Measurements from ENCODE around the gene SH2D3A. TPM values are rescaled to one million over a fixed set of nuclear protein-coding genes. Genes with fewer than 3 reads are reported as not detected.
"Not testable (repeated sequence)": the region's sequence is repeated elsewhere in the genome, so short reads cannot be mapped to it uniquely, and the experiment has no call there.

SH2D3A gene
- polyA plus RNA-seq, 3 donors, result 0.45 to 14.4 (median 2.1) TPM

DNA sequence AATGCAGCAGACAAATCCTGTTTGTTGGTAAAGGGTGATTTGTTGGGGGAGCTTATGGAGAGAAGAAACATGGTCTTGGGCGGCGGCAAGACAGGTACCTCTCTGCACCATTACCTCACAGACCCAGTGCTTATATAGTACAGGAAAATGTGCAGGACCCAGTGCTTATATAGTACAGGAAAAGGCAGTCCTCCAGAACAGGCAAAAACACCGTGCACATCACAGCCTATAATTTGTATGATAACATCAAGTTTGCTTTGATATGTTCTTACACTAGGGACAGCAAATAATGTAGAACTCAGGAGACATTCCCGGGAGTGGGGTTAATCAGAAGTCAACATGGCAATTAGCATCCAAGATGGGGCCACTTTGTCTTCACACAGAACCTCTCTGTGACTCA lies 26.2 kb upstream of the SH2D3A start:
- no peak overlapping the region for H3K27ac ChIP-seq (ENCODE audit: low read depth, low read length)
- WGBS, 3 donors, result 69 to 78% (median 76%) methylated on average over 4 of the region's 4 CpGs

DNA sequence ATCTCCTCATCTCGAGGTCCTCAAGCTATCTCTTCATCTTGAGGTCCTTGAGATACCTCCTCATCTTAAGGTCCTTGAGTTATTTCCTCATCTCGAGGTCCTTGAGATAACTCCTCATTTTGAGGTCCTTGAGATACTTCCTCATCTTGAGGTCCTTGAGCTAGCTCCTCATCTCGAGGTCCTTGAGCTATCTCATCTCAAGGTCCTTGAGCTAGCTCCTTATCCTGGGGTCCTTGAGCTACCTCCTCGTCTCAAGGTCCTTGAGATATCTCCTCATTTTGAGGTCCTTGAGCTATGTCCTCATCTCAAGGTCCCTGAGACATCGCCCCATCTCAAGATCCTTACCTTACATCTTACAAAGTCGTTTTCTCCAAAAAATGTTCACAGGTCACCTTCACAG lies 24.0 kb upstream of the SH2D3A start:
- 62 to 72% (median 67%) methylated on average over 6 of the region's 6 CpGs for WGBS, 3 donors
- no peak overlapping the region for H3K27ac ChIP-seq (ENCODE audit: low read depth, low read length)

DNA sequence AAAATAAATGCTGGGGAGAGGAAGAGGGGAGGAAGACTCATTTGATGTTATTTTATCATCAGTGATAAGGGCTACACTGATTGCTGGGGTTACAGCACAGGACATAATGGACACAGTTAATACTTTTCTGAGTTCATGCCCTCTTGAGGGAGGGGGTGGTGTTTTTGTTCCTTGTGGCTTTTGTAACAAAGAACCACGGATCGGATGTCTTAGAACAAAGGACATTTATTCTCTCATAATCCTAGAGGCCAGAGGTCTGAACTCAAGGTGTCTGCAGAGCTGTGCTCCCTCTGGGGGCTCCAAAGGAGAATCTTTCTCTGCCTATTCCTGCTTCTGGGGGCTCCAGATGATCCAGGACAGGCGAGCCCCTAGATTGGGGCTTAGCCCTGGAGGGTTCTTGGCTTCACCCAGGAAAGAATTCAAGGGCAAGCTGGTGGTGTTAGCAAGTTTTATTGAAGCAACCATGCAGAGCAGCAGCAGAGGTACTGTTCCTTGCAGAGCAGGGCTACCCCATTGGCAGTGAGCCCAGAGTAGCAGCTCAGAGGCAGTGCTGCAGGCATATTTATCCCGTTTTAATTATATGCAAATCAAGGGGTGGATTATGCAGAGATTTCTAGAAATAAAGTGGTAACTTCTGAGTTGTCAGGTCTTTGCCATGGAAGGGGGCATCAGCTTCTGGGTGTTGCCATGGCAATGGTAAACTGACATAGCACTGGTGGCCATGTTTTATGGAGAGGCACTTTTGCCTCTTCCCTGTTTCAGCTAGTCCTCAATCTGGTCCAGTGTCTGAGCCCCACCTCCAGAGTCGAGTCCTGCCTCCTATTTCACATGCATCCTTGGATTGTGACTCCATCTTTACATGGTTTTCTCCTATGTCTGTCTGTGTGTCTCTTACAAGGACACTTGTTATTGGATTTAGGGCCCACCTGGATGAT lies 23.2 kb upstream of the SH2D3A start:
- no peak overlapping the region for H3K27ac ChIP-seq (ENCODE audit: low read depth, low read length)
- 48 to 58% (median 54%) methylated on average over 5 of the region's 5 CpGs for WGBS, 3 donors

DNA sequence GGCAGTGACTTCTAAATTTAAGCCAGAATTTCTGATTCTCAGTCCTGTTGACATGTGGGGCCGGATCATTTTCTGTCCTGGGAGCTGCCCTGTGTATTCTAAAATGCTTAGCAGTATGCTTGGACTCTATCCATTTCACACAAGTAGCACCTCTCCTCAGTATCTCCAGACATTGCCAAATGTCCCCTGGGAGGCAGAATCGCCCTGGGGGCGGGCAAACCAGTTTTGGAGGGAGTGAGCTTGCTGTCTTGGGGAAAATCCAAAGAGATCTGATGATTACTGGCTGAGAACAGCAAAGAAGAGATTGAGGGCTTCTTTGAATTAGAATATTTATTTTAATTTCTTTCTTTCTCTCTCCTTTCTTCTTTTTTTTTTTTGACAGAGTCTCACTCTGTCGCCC lies 21.7 kb upstream of the SH2D3A start:
- no peak overlapping the region for H3K27ac ChIP-seq (ENCODE audit: low read depth, low read length)
- 79 to 85% (median 83%) methylated on average over 4 of the region's 4 CpGs for WGBS, 3 donors

DNA sequence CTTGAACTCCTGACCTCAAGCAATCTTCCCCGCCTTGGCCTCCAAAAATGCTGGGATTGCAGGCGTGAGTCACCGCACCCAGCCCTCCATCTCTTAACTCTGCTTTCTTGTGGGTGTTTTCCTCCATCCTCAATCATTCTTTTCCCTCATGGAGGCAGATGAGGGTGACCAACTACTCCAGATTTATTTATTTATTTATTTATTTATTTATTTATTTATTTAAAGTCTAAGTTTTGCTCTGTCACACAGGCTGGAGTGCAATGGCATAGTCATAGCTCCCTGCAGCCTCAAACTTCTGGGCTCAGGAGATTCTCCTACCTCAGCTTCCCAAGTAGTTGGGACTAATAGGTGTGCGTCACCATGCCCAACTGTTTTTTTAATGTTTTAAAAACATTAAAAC lies 20.2 kb upstream of the SH2D3A start:
- H3K27ac ChIP-seq (ENCODE audit: low read depth, low read length), result no peak overlapping the region
- WGBS, 3 donors, result 80 to 93% (median 91%) methylated on average over 4 of the region's 4 CpGs

DNA sequence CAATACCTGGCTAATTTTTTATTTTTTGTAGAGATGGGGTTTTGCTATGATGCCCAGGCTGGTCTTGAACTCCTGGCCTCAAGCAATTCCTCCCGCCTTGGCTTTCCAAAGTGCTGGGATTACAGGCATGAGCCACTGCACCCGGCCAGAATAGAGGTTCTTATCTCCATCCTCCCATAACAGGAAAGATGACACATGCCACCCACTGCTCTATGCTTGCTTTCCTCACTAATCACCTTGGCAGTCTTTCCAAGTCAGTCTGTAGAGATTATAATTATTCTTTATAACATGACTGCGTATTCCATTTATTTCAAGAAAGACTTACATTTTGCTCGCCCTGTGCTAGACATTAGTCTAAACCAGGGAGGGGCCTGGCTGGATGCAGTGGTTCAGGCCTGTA lies 12.0 kb upstream of the SH2D3A start:
- H3K27ac ChIP-seq (ENCODE audit: low read depth, low read length), result no peak overlapping the region
- WGBS, 3 donors, result 72 to 74% (median 73%) methylated on average over 4 of the region's 4 CpGs

DNA sequence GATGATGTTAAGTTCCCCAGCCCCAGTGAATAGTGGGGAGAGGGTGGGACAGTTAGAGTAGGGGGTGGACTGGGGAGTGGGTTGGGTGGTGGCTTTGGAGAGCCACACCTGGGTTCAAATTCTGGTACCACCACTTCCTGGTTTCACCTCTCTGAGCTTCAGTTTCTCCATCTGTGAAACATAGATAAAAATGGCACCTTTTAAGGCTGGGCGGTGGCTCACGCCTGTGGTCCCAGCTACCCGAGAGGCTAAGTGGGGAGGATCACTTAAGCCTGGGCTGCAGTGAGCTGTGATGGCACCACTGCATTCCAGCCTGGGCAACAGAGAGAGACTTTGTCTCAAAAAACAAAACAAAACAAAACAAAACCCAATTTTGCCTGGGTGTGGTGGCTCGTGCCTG lies 11.2 kb upstream of the SH2D3A start:
- WGBS, 3 donors, result 72 to 83% (median 77%) methylated on average over 4 of the region's 4 CpGs
- H3K27ac ChIP-seq (ENCODE audit: low read depth, low read length), result no peak overlapping the region

DNA sequence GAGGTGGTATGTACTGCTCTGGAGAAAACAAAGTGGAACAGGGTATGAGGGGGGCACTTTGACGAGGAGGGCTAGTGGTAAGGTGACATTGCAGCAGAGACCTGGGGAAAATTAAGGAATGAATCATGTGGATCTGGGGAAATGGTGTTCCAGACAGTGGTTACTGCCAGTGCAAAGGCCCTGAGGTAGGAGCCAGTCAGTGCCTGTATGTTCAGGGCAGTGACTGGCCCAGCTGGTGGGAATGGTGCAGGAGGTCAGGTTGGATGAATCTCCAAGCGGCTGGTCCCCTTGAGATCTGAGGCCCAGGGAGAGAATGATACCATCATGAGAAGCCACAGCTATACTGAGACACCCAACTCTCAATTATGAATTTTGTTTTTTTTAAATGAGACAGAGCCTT lies 10.2 kb upstream of the SH2D3A start:
- no peak overlapping the region for H3K27ac ChIP-seq (ENCODE audit: low read depth, low read length)
- WGBS, 3 donors, result 85 to 95% (median 89%) methylated on average over 2 of the region's 2 CpGs

DNA sequence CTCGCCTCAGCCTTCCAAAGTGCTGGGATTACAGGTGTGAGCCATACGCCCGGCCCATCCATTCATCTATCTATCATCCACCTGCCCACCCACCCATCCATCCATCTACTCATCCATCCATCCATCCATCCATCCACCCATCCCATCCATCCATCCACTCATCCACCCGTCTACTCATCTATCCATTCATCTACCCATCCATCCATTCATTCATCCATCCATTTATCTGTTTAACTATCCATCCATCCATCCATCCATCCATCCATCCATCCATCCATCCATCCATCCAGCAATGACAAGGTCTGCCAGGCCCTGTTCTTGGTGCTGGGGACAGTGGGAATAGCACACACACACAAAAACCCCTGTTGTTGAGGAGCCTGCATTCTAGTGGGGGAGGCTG lies 9.8 kb upstream of the SH2D3A start:
- H3K27ac ChIP-seq (ENCODE audit: low read depth, low read length), result no peak overlapping the region
- WGBS, 3 donors, result 86 to 97% (median 89%) methylated on average over 4 of the region's 4 CpGs

DNA sequence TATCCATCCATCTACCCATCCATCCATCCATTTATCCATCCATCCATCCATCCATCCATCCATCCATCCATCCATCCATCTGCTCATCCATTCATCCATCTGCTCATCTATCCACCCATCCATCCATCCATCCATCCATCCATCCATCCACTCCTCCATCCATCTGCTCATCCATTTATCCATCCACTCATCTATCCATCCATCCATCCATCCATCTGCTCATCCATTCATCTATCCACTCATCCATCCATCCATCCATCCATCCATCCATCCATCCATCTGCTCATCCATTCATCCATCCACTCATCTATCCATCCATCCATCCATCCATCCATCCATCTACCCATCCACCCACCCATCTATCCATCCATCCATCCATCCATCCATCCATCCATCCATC lies 8.8 kb upstream of the SH2D3A start:
- not testable (repeated sequence) for H3K27ac ChIP-seq (ENCODE audit: low read depth, low read length)

DNA sequence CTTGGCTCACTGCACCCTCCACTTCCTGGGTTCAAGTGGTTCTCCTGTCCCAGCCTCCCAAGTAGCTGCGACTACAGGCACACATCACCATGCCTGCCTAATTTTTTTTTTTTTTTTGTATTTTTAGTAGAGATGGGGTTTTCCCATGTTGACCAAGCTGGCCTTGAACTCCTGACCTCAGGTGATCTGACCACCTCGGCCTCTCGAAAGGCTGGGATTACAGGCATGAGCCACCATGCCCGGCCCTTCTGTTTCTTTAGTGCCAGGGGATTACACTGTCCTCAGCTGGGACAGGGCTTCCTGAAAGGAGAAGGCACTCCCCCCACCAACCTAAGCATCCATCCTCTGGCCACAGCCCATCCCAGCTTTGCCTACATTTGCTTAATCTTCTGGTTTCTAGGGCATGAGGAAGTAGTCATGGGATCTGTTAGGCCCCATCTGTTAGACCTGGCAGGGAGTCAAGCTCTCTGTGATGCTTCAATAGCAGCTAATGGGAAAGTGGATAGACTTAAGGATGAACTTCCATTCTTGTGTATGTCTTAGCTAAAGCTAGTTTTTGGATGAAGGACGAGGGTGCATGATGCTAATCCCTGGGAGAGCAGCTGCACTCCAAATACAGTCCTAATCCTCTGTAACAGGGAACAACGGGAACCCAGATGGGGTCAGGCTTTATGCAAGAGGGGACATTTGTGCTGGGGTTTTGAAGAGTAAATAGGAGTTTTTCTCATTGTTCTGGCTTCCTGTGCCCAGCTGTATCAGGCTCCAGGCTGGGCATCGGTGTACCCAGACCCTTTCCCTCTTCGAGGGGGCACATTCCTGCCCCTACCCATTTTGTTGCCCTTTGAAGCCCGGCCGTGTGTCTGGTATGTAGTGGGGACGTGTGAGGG lies 7.8 kb upstream of the SH2D3A start:
- H3K27ac ChIP-seq (ENCODE audit: low read depth, low read length), result no peak overlapping the region
- WGBS, 3 donors, result 64 to 71% (median 70%) methylated on average over 11 of the region's 11 CpGs

DNA sequence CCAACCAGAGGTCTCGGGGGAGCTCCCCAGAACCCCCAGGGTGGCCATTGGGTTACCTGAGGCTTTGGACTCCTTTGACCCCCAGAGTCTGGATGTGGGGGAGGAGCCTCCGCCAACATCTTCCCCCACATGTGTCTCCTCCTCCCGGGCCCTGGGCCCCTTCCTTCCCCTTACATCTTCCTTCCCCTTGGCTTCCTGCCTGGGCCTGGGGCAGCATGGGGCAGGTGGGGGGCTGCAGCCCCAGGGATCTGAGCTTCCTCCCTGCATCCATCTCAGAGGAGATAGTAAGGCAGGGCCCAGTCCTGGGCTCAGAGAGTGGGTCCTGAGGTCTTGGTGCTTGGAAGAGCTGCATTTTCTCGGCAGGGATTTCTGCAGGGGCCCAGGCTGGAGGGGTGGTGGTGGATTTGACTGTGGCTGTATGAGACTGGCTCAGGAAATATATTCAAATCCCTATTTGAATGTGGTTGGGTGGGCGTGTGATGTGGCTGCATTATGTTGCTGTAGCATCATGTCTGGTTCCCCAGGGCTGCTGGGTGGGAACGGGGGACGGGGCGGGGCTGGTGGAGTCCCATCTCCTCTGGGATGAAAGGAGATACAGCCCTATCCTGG lies 6.2 kb upstream of the SH2D3A start:
- WGBS, 3 donors, result 26 to 48% (median 36%) methylated on average over 8 of the region's 8 CpGs
- H3K27ac ChIP-seq (ENCODE audit: low read depth, low read length), result no peak overlapping the region

DNA sequence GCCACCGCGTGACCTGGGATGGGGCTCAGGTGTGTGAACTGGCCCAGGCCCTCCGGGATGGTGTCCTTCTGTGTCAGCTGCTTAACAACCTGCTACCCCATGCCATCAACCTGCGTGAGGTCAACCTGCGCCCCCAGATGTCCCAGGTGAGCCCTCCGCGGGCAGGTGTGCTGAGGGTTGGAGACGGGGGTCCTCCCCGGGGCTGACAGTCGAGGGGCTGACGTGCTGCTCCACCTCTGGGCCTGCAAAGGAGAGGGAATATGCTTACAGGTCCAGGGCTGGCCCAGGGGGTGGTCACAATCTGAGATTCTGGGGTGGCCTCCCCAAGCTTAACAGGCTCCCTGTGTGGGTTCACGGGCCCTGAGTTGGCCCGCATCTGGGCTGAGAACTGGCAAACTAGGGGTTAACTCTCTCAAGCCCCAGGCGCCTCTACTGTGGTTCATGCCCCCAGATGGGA lies 5.7 kb upstream of the SH2D3A start:
- no peak overlapping the region for H3K27ac ChIP-seq (ENCODE audit: low read depth, low read length)
- WGBS, 3 donors, result 44 to 71% (median 45%) methylated on average over 14 of the region's 14 CpGs

DNA sequence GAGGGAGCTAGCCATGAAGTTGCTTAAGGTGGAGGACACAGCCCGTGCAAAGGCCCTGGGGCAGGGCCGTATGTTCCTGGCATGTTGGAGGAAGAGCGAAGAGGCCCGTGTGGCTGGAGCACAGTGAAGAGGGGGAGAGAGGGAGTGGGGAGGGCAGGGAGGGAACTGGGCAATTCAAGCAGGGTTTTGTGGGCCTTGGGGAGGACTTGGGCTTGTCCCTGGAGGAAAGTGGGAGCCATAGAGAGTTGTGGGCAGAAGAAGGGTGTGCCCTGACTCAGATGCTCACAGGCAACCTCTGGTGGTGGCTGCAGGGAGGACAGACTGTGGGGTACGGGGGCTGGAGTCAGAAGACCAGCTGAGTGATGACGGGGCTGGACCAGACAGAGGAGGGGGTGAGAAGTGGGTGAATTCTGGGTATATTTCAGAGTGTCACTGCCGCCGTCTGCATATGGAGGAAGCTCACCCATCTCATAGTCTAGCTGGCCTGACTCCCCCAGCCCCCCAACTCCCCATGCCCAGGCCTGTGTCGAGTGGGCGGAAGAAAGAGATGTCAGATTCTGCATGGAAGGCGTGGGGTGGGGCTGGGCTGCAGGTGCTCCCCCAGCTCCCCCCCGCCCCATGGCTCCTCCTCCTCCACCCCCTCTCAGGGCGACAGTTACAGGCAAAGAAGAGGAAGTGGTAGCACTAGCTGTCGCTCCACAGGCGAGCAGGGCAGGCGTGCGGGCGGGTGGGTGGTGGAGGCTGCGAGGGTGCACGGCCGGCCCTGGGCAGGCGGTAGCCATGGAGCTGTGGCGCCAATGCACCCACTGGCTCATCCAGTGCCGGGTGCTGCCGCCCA lies 5.0 kb upstream of the SH2D3A start, which contains the start of gene VAV1:
Gene VAV1, plus strand, starts transcription at position 681 of the 838 bp plus-strand sequence. Its CDS starts 100 bp downstream, at position 781.
- no peak within 1 kb of the TSS for H3K27ac ChIP-seq (ENCODE audit: low read depth, low read length)
- 42 to 52% (median 42%) methylated on average over 21 to 25 of the region's 25 CpGs for WGBS, 3 donors

DNA sequence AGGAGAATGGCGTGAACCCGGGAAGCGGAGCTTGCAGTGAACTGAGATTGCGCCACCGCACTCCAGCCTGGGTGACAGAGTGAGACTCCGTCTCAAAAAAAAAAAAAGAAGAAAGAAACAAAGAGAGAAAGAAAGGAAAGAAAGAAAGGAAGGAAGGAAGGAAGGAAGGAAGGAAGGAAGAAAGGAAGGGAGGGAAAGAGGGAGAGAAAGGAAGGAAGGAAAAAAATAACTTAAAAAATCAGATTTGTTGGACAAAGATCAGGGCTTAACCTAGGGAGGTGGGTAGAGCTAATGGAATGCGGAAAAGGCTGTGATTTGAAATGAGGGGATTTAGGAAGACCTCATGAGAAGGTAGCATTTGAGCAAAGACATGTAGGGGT lies 4.4 kb upstream of the SH2D3A start:
- not testable (repeated sequence) for H3K27ac ChIP-seq (ENCODE audit: low read depth, low read length)
- WGBS, 3 donors, result 73 to 84% (median 83%) methylated on average over 7 of the region's 7 CpGs

DNA sequence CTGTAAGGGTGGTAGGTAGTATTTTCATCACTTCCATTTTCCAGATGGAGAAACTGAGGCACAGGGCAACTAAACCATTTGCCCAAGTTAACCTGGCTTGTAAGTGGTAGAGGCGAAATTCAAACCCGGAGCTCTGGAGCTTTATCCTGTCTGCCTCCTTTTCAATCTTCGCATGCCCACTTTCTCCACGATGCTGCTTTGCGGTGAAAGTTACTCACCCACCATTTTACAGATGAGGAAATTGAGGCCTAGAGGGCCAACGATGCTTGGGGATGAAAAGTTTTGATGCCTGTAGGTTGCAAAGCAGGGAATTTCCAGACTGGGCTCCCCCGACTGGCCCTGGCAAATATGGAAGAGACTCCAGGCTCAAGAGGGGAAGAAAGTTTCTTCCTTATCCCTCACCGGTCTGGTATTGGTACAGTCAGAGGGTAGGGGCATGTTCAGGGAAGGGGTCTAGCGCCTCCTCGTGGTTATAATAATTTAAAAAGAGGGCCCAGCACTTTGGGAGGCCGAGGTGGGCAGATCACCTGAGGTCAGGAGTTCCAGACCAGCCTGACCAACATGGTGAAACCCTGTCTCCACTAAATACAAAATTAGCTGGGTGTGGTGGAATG lies 1.9 kb upstream of the SH2D3A start:
- no peak overlapping the region for H3K27ac ChIP-seq (ENCODE audit: low read depth, low read length)
- WGBS, 3 donors, result 56 to 63% (median 62%) methylated on average over 11 of the region's 11 CpGs

DNA sequence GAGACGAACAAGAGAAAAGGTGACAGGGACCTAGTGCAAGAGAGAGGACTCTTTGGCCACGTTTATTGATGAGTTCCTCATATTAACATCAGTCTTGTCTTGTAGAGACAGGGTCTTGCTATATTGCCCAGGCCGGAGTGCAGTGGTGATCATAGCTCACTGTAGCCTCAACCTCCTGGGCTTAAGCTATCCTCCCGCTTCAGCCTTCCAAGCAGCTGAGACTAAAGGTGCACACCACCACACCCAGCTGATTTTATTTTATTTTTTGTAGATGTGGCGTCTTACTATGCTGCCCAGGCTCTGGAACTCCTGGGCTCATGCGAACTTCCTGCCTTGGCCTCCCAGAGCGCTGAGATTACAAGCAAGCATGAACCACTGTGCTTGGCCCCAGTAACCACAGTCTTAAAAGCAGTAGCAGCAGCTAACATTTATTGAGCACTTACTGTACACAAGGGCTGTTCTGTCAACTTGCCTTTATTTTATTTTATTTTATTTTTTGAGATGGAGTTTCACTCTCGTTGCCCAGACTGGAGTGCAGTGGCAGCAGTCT lies 1.1 kb upstream of the SH2D3A start:
- H3K27ac ChIP-seq (ENCODE audit: low read depth, low read length), result no peak overlapping the region
- WGBS, 3 donors, result 47 to 65% (median 56%) methylated on average over 8 of the region's 8 CpGs

DNA sequence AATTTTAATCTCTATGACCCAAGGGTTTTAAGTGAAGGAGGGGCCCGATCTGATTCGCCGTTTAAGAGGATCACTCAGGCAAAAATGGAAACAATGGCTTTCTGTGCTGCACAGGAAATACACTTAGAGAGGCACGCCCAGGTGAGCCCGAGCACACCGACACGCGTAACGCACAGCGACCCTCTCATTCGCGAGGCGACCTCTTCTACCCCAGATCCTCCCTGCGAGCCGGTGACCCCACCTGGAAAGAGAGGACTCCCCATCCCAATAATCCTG lies 216 bp downstream of the SH2D3A start:
- H3K27ac ChIP-seq (ENCODE audit: low read depth, low read length), result no peak overlapping the region
- 0 to 2% (median 1%) methylated on average over 15 of the region's 15 CpGs for WGBS, 3 donors

Data from adipose tissue (tissue), 3 donors.